ENCODE measurements around the gene CXCL6.

CXCL6 gene

DNA sequence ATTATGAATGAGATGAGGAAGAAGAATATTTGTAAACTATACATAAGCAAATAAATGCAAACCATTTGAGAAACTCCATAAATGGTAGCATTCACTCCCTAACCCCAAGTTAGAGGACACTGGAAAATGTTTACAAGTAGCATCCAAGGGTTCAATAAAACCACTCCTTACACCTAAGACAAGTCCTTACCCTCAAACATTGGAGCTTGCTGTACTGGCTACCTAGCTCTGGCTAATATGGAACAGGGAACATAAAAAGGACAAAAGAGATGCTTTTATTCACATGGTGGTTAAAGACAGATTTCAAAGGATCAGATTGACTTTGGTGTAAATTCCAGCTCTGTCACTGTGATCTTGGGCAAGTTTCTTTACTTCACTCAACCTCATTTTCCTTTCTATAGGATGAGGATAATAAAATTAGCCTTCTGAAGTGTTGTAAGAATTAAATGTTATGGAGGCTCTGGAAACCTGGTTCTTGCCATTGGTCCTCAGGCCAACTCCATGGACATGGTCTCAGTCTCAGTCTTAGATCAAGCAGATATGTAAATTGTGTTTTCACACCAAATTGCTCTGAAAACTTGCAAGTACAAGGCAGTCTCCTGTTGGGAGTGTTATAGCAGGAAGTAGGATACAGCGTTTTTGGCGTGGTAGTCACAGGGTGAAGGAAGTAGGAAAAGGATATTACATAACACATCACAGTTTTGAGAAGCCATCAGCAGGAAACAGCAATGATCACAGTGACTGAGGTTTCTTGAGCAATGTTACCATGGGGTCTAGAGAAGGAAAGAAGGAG, 36.0 kb downstream of the CXCL6 start:
- DNase-seq, result no peak
- Histone ChIP-seq H3K36me3 (replicated peaks) (no peaks in the 10 kb centered on the region), H3K27me3 (replicated peaks) (no peaks in the 10 kb centered on the region), H3K4me3 (ENCODE audit: low read depth, low read length) (no peak overlapping the region), H3K27ac (no peak overlapping the region)
- in situ Hi-C loops (cut with HindIII; ENCODE audit: low pct_ligation_motif_present, low sequenced_read_pairs), result no loop called here
- TF ChIP-seq, protein P1, sequence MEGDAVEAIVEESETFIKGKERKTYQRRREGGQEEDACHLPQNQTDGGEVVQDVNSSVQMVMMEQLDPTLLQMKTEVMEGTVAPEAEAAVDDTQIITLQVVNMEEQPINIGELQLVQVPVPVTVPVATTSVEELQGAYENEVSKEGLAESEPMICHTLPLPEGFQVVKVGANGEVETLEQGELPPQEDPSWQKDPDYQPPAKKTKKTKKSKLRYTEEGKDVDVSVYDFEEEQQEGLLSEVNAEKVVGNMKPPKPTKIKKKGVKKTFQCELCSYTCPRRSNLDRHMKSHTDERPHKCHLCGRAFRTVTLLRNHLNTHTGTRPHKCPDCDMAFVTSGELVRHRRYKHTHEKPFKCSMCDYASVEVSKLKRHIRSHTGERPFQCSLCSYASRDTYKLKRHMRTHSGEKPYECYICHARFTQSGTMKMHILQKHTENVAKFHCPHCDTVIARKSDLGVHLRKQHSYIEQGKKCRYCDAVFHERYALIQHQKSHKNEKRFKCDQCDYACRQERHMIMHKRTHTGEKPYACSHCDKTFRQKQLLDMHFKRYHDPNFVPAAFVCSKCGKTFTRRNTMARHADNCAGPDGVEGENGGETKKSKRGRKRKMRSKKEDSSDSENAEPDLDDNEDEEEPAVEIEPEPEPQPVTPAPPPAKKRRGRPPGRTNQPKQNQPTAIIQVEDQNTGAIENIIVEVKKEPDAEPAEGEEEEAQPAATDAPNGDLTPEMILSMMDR (IDR thresholded peaks at IDR 0.05; ENCODE audit: low read depth, low read length, missing control alignments), result no peak

DNA sequence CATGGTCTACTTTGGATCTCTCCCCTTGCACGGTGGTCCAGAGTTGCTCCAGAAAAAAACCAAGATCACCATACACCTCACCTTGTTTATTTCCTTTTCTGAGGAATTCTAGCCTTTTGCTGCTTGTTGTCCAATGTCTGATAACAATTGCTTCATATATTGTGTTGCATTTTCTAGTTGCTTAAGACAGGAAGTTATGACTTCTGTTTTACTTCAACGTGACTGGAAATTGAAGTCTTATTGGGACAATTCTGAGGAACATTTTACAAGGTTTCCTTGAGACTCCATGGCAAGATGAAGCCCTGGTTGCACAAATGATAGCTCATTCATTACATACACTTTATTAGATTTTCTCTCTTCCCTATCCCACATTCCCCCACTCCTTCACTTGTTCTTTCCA, 37.9 kb downstream of the CXCL6 start:
- Histone ChIP-seq H3K27ac (no peak overlapping the region), H3K36me3 (replicated peaks) (no peaks in the 10 kb centered on the region), H3K27me3 (replicated peaks) (no peaks in the 10 kb centered on the region), H3K4me3 (ENCODE audit: low read depth, low read length) (no peak overlapping the region)
- DNase-seq, result no peak
- in situ Hi-C loops (cut with HindIII; ENCODE audit: low pct_ligation_motif_present, low sequenced_read_pairs), result no loop called here
- TF ChIP-seq, protein P1 (IDR thresholded peaks at IDR 0.05; ENCODE audit: low read depth, low read length, missing control alignments), result no peak

GRCh38 chr4:73875401-73875800, 38.9 kb downstream of the CXCL6 start:
- Histone ChIP-seq H3K4me3 (ENCODE audit: low read depth, low read length) (no peak overlapping the region), H3K27ac (no peak overlapping the region), H3K36me3 (replicated peaks) (no peaks in the 10 kb centered on the region), H3K27me3 (replicated peaks) (no peaks in the 10 kb centered on the region)
- TF ChIP-seq, protein P1 (IDR thresholded peaks at IDR 0.05; ENCODE audit: low read depth, low read length, missing control alignments), result no peak
- DNase-seq, result no peak
- in situ Hi-C loops (cut with HindIII; ENCODE audit: low pct_ligation_motif_present, low sequenced_read_pairs), result no loop called here

GRCh38 chr4:73883306-73883705, 46.8 kb downstream of the CXCL6 start:
- H3K27ac ChIP-seq, result no peak overlapping the region
- no peaks in the 10 kb centered on the region for H3K27me3 ChIP-seq (replicated peaks)
- DNase-seq, result peak; percentile 68
- TF ChIP-seq, protein P1 (IDR thresholded peaks at IDR 0.05; ENCODE audit: low read depth, low read length, missing control alignments), result peak; percentile 2
- no peaks in the 10 kb centered on the region for H3K36me3 ChIP-seq (replicated peaks)
- in situ Hi-C loops (cut with HindIII; ENCODE audit: low pct_ligation_motif_present, low sequenced_read_pairs), result no loop called here
- H3K4me3 ChIP-seq (ENCODE audit: low read depth, low read length), result no peak overlapping the region

GRCh38 chr4:73885574-73886267, 49.2 kb downstream of the CXCL6 start:
- Histone ChIP-seq H3K27ac (no peak overlapping the region), H3K36me3 (replicated peaks) (no peaks in the 10 kb centered on the region), H3K4me3 (ENCODE audit: low read depth, low read length) (no peak overlapping the region), H3K27me3 (replicated peaks) (no peaks in the 10 kb centered on the region)
- no peak for DNase-seq
- in situ Hi-C loops (cut with HindIII; ENCODE audit: low pct_ligation_motif_present, low sequenced_read_pairs), result no loop called here
- TF ChIP-seq, protein P1 (IDR thresholded peaks at IDR 0.05; ENCODE audit: low read depth, low read length, missing control alignments), result no peak

Measured in brain microvascular endothelial cell (primary cell).